IgD-negative memory B cell (primary cell): ENCODE data around the gene STXBP5. TPM values are rescaled to one million over a fixed set of nuclear protein-coding genes. Genes with fewer than 3 reads are reported as not detected.

Experiments used
- H3K27ac Mint-ChIP-seq, 3 donors: one replicate each; pipeline ENCODE4 v1.8.0; 2020 to 2022; ENCODE audit warnings: mild to moderate bottlenecking in 3 of 3, mixed read lengths in 3 of 3, moderate library complexity in 1 of 3
- H3K27me3 Mint-ChIP-seq: one replicate; pipeline ENCODE4 v1.8.0; 2021; ENCODE audit warnings: mixed read lengths
- H3K36me3 Mint-ChIP-seq: one replicate; pipeline ENCODE4 v1.8.0; 2020; ENCODE audit warnings: mild to moderate bottlenecking, mixed read lengths
- H3K4me1 Mint-ChIP-seq, 3 donors: one replicate each; pipeline ENCODE4 v1.8.0; 2020 to 2022; ENCODE audit warnings: mixed read lengths in 3 of 3, mild to moderate bottlenecking in 1 of 3
- H3K4me3 Mint-ChIP-seq, 4 donors: one replicate each; pipeline ENCODE4 v1.8.0; 2020 to 2022; ENCODE audit warnings: mild to moderate bottlenecking in 4 of 4, mixed read lengths in 4 of 4, moderate library complexity in 3 of 4
- H3K9me3 Mint-ChIP-seq, 3 donors: one replicate each; pipeline ENCODE4 v1.8.0; 2020 to 2021; ENCODE audit warnings: mixed read lengths in 3 of 3, mild to moderate bottlenecking in 1 of 3
- polyA plus RNA-seq: library from polyadenylated mRNA; unstranded; fragments of 300-500 nt; fragmentation: Illumina TruSeq; gene quantifications from one replicate; pipeline ENCODE4 v1.2.3, GENCODE V29; 2021

The STXBP5 gene
- polyA plus RNA-seq, 1 donor from 2014 or later: 1.2 TPM

DNA sequence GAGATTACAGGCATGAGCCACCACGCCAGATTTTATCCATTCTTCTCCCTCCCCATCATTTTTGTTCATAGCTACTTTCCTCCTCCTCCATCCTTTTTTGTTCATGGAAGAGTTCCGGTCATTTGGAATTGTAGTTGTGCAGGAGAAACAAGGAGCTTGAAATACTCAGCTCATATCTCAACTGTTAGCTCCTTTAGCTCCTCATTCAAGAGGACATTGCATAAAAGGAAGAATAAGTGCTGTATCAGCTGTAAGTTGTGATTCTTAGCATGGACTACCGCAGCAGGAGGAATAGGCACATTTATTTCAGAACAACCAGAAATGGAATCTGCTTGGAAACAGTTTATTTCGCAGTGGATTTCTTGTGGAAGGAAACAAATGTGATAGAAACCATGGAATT, 7.6 kb downstream of the STXBP5 start:
- no peaks in the 10 kb centered on the region for H3K9me3 Mint-ChIP-seq
- peaks cover 10 to 17% (median 10%) of the 10 kb centered on the region in 3 donors for H3K4me1 Mint-ChIP-seq
- no peak overlapping the region for H3K27ac Mint-ChIP-seq
- H3K36me3 Mint-ChIP-seq: no peaks in the 10 kb centered on the region
- H3K27me3 Mint-ChIP-seq: no peaks in the 10 kb centered on the region
- H3K4me3 Mint-ChIP-seq: peak overlapping the region in 1 of 4 donors; percentile 11

DNA sequence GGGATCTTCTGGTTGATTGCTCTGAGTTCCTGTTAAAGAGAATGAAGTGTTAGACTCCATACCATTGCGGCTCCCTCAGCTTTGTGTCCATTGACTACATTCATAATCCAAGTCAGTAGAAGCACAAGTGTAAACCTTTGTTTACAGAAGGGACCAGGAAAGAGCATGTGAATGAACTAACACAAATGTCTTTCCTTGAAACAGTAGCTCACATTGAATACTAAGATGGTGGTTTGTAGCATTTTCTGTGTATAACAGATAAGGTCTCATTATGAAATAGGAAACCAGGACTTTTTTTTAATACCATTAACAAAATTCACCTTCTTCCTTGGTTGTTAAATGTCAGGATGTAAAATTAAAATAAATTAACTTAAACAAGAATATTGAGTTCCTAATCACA, 8.4 kb downstream of the STXBP5 start:
- Mint-ChIP-seq H3K27ac (no peak overlapping the region), H3K9me3 (no peaks in the 10 kb centered on the region), H3K27me3 (no peaks in the 10 kb centered on the region), H3K4me1 (peaks cover 6 to 11% (median 6%) of the 10 kb centered on the region in 3 donors), H3K4me3 (no peak overlapping the region), H3K36me3 (no peaks in the 10 kb centered on the region)

DNA sequence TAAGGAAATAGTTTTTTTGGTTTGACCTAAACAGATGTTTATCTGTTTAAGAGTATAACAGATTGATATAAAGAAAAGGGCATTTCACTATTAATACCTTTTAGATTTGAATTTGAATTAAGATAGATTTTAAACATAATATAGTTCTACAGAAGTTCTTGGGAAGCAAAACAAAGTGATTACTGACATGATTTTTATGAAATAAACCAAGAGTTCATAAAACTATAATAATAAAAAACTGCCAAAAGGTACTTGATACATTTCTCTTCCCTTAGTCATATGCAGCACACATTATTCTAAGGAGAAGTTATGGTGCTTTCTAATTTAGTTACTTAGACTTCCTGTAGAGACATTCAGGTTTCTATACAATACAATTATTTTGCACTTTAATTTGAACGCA, 9.6 kb downstream of the STXBP5 start:
- no peak overlapping the region for H3K27ac Mint-ChIP-seq
- no peaks in the 10 kb centered on the region for H3K9me3 Mint-ChIP-seq
- no peak overlapping the region for H3K4me3 Mint-ChIP-seq
- peaks cover under 1% of the 10 kb centered on the region for H3K36me3 Mint-ChIP-seq
- no peaks in the 10 kb centered on the region for H3K27me3 Mint-ChIP-seq
- H3K4me1 Mint-ChIP-seq: peaks cover 4 to 9% (median 5%) of the 10 kb centered on the region in 3 donors

DNA sequence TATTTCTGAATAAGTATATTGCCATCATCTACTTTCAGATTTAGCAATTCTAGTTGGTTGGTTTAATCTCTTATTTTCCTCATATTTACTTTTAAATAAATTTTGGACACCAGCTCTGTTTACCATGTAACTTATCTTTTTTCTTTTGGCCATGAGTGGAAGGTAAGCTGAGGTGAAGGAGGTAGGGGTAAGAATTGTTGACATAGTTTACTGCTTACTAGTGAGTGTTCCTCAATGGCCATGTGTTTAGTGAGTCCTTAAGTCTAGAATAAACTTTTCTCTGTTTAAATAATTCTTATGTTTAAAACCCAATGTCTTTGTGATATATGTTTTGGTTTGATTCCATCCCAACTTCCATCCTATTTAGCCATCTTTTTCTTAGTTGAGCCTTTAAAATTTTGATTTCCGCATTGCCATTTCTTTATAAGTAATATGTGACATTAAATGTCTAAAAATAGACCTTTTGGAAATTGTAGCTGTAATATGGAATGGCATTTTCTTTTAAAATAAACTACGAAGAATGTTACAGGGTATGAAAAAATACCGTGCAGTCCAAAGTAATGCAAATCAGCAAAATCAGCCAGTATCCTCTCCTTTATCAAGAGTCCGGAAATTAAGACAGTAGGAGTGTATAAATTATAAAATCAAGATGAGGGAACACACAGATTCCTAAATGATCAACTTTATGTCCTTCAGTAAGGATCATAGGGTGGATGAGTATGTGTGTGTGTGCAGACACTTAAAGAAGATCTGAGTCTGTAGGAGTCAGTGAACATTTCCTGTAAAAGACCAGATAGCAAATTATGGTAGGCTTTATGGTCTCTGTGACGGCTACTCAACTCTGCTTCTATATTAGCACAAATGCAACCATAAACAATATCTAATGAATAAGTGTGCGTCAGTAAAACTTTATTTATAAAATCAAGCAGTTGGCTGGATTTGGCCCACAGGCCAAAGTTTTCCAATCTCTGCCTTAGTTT, 10.3 kb downstream of the STXBP5 start:
- Mint-ChIP-seq H3K4me1 (peaks cover 7 to 14% (median 9%) of the 10 kb centered on the region in 3 donors), H3K27me3 (no peaks in the 10 kb centered on the region), H3K27ac (no peak overlapping the region)

DNA sequence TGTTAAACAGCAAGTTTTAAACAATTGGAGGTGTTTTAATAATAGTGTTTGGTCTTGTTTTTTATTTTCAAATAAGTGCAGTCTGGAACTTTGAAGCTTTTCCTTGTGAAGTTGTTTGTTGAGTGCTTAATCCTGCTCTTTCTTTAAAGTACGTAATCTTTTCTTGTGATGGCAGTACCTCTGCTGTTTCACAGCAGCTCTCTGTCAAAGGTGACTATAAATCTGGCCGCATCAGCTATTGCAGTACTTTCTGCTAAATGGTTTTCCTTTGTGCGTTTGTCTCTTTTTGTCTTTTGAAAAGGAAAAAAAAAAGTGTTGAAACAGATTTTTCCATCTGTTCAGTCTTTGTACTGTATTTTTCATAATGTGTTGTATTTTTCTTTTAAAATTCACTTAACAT, 12.7 kb downstream of the STXBP5 start:
- Mint-ChIP-seq H3K4me1 (peaks cover 12 to 23% (median 17%) of the 10 kb centered on the region in 3 donors), H3K4me3 (peak overlapping the region in 1 of 4 donors; percentile 32), H3K27ac (no peak overlapping the region), H3K36me3 (peaks cover 4% of the 10 kb centered on the region), H3K27me3 (no peaks in the 10 kb centered on the region), H3K9me3 (no peaks in the 10 kb centered on the region)

More for the DNA sequence above, 10.3 kb downstream of the STXBP5 start:
- peaks cover 2% of the 10 kb centered on the region for H3K36me3 Mint-ChIP-seq
- H3K9me3 Mint-ChIP-seq: no peaks in the 10 kb centered on the region
- no peak overlapping the region for H3K4me3 Mint-ChIP-seq

DNA sequence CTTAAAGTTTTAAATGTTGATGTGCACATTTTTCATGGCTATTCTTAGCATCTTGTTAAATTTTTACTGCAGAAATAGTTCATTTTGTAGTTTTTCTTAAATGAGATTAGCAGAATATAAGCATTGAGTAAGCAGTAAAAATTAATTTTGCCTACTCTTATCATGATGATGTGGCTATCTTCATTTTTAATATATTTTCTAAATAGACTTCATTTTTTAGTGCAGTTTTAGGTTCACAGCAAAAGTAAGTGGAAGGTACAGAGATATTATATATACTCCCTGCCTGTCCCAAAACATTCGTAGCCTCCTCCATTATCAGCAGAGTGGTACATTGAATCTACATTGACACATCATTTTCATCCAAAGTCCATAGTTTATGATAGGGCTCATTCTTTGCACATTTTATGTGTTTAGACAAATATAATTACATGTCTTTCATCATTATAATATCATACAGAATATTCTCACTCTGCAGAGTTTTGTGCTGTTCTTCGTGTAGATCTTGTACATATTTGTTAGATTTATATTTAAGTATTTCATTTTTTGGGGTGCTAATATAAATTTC, 13.7 kb downstream of the STXBP5 start:
- Mint-ChIP-seq H3K27ac (no peak overlapping the region), H3K36me3 (peaks cover 7% of the 10 kb centered on the region), H3K27me3 (no peaks in the 10 kb centered on the region), H3K4me3 (no peak overlapping the region), H3K9me3 (no peaks in the 10 kb centered on the region), H3K4me1 (peaks cover 16 to 26% (median 22%) of the 10 kb centered on the region in 3 donors)

DNA sequence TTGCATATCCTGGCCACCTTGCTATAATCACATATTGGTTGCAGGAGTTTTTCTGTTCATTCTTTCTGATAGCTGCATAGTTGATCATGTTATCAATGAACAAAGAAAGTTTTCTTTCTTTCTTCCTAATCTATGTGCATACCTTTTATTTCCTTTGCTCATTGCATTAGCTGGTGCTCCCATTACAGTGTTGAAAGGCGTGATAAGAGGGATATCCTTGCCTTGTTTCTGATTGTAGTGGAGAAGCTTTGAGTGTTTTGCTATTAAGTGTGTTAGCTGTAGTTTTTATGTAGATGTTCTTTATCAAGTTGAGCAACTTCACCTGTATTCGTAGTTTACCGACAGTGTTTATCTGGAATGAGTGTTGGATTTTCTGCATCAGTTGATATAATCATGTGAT, 14.6 kb downstream of the STXBP5 start:
- Mint-ChIP-seq H3K27ac (no peak overlapping the region), H3K27me3 (no peaks in the 10 kb centered on the region), H3K4me3 (no peak overlapping the region), H3K4me1 (peaks cover 20 to 29% (median 22%) of the 10 kb centered on the region in 3 donors), H3K9me3 (no peaks in the 10 kb centered on the region), H3K36me3 (peaks cover 11% of the 10 kb centered on the region)

DNA sequence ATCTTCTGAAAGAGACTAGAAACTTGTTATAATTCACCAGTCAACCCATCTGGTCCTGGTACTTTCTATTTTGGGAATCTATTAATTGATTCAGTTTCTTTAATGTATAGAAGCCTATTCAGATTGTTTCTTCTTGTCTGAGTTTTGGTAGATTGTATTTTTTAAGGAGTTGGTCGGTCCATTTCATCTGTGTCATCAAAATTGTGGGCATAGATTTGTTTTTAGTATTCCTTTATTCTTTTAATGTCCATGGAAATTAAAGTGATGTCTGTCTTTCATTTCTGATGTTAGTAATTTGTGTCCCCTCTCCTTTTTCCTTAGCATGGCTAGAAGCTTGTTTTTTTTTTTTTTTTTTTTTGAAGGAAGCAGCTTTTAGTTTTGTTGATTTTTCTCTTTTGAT, 15.2 kb downstream of the STXBP5 start:
- Mint-ChIP-seq H3K36me3 (peaks cover 11% of the 10 kb centered on the region), H3K4me1 (peaks cover 20 to 30% (median 22%) of the 10 kb centered on the region in 3 donors), H3K27me3 (no peaks in the 10 kb centered on the region), H3K9me3 (no peaks in the 10 kb centered on the region), H3K27ac (no peak overlapping the region), H3K4me3 (no peak overlapping the region)

DNA sequence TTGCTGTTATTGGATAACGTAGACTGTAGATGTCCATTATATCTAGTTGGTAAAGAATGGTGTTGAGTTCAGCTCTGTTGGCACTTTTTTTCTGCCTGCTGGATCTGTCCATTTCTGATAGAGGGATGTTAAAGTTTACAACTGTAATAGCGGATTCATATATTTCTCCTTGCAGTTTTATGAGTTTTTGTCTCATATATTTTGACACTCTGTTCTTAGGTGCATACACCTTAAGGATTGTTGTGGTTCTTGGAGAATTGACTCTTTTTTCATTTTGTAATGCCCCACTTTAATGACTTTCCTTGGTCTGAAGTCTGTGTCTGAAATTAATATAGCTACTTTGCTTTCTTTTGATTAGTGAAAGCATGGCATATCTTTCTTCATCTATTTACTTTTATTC, 16.1 kb downstream of the STXBP5 start:
- Mint-ChIP-seq H3K27ac (no peak overlapping the region), H3K4me1 (peaks cover 20 to 30% (median 22%) of the 10 kb centered on the region in 3 donors), H3K4me3 (no peak overlapping the region), H3K9me3 (no peaks in the 10 kb centered on the region), H3K27me3 (no peaks in the 10 kb centered on the region), H3K36me3 (peaks cover 11% of the 10 kb centered on the region)

DNA sequence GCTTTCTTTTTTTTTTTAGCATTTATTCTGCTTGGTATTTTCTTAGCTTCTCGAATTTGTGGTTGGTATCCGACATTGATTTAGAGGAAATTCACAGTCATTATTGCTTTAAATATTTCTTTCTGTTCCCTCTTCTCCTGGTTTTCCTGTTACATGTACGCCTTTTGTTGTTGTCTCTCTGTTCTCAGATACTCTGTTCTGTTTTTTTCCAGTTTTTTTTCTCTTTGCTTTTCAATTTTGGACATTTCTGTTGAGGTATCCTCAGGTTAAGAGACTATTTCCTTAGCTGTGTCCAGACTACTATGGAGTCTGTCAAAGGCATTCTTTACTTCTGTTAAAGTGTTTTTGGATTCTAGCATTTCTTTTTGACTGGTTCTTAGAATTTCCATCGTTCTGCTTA, 17.5 kb downstream of the STXBP5 start:
- peak overlapping the region in 1 of 3 donors; percentile 9 for H3K27ac Mint-ChIP-seq

DNA sequence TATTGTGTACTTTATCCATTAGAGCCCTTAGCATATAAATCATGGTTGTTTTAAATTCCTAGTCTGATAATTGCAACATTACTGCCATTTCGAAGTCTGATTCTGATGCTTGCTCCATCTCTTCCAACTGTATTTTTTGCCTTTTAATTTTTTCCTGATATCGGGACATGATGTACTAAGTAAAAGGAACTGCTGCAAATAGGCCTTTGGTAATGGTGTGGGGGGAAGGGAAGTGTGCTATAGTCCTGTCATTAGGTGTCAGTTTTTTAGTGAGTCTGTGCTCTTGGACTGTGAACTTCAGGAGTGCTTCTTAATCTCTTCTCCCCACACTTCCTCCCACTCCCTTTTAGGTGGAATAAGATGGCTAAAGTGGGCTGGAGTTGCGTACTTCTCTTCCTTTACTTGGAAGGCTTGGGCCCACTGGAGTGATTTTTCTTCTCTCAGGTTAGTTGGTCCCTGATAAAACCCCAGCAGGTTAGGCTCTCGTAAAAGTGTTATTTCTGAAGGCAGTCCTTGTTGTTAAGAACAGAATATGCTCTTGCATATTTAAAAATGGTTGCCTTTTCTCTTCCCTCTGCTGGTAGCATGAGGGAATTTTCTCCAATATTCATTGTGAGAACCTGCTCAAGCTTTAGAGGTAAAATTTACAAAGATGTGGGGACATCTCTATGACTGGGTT, 18.1 kb downstream of the STXBP5 start:
- no peaks in the 10 kb centered on the region for H3K9me3 Mint-ChIP-seq
- H3K27ac Mint-ChIP-seq: peak overlapping the region in 1 of 3 donors; percentile 9
- peaks cover 22 to 27% (median 25%) of the 10 kb centered on the region in 3 donors for H3K4me1 Mint-ChIP-seq
- H3K4me3 Mint-ChIP-seq: no peak overlapping the region
- peaks cover 11% of the 10 kb centered on the region for H3K36me3 Mint-ChIP-seq
- H3K27me3 Mint-ChIP-seq: no peaks in the 10 kb centered on the region

More for the DNA sequence above, 17.5 kb downstream of the STXBP5 start:
- H3K4me1 Mint-ChIP-seq: peaks cover 20 to 29% (median 22%) of the 10 kb centered on the region in 3 donors
- H3K9me3 Mint-ChIP-seq: no peaks in the 10 kb centered on the region
- peaks cover 11% of the 10 kb centered on the region for H3K36me3 Mint-ChIP-seq
- H3K27me3 Mint-ChIP-seq: no peaks in the 10 kb centered on the region
- H3K4me3 Mint-ChIP-seq: no peak overlapping the region

DNA sequence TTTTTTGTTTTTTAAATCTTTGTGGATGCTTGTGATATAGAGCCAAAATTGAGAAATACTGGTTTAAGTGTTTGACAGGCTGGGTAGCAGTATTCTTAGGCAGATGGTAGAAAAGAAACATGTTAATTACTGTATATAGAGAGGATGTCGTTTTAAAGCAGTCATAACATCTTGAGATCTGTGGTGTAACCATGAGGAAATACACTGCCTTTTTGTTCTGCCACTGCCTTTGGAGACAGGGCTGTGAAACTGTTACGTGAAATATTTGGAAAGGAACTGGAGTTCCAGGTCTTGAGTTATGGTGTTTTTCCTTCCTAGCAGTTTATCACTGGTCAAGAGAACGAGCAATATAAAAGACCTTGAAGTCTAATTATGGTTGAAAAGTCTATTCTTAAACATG, 19.5 kb downstream of the STXBP5 start:
- no peaks in the 10 kb centered on the region for H3K9me3 Mint-ChIP-seq
- no peak overlapping the region for H3K4me3 Mint-ChIP-seq
- no peaks in the 10 kb centered on the region for H3K27me3 Mint-ChIP-seq
- H3K4me1 Mint-ChIP-seq: peaks cover 30 to 33% (median 31%) of the 10 kb centered on the region in 3 donors
- peaks cover 10% of the 10 kb centered on the region for H3K36me3 Mint-ChIP-seq
- no peak overlapping the region for H3K27ac Mint-ChIP-seq

DNA sequence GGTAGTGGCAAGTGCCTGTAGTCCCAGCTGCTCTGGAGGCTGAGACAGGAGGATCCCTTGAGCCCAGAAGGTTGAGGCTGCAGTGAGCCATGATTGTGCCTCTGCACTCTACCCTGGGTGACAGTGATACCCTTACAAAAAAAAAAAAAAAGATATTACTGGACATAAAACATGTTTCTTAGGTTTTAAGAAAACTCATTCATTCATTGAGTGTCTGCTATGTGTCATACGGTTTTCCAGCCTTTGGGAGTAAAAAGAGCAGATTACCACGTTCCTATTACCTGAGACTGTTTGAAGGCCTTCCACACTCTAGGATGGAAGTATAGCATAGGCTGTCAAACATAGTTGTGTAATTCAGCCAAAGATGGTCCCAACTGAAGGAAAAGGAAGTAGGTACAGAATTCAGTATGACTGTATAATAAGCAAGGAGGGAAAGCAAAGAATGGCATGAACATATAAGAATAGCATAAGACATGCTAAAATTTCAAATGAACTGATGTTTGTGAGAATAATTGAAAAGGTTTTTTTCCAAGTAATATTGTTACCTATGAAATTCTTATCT, 22.0 kb downstream of the STXBP5 start:
- H3K36me3 Mint-ChIP-seq: peaks cover 10% of the 10 kb centered on the region
- peak overlapping the region in 1 of 3 donors; percentile 39 for H3K27ac Mint-ChIP-seq
- H3K27me3 Mint-ChIP-seq: no peaks in the 10 kb centered on the region
- peaks cover 0 to 1% (median 0%) of the 10 kb centered on the region in 3 donors for H3K9me3 Mint-ChIP-seq
- no peak overlapping the region for H3K4me3 Mint-ChIP-seq
- peaks cover 19 to 23% (median 20%) of the 10 kb centered on the region in 3 donors for H3K4me1 Mint-ChIP-seq

DNA sequence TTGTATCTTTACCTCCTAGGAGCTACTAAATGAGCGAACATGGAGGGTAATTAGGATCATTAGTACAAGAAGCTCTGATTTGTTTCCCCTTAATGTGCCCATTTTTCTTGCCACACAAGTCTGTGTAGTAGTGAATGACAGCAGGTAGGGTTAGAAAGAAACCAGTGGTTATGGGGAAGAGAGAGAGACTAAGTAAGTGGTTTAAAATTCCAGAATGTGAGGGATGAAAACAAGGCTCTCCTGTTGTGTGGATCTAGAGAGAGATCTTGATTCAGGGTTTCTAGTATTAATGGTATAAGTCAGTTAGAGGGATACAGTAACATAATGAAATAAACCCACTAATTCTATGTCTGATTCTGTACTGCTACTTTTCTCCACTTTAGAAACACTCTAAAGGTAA, 22.7 kb downstream of the STXBP5 start:
- H3K9me3 Mint-ChIP-seq: peaks cover 0 to 1% (median 0%) of the 10 kb centered on the region in 3 donors
- H3K27ac Mint-ChIP-seq: no peak overlapping the region
- peaks cover 8% of the 10 kb centered on the region for H3K36me3 Mint-ChIP-seq
- H3K27me3 Mint-ChIP-seq: no peaks in the 10 kb centered on the region
- H3K4me1 Mint-ChIP-seq: peaks cover 17 to 21% (median 18%) of the 10 kb centered on the region in 3 donors
- no peak overlapping the region for H3K4me3 Mint-ChIP-seq
